Femur (tissue), 1 donor: ENCODE measurements around the gene PRRC2B.
"Not testable (repeated sequence)": the region's sequence is repeated elsewhere in the genome, so short reads cannot be mapped to it uniquely, and the experiment has no call there.

Experiments used
- DNase-seq: peaks from one replicate; pipeline ENCODE4 v3.0.0-alpha.2; 2017

PRRC2B gene

GRCh38 chr9:131393622-131394463 lies at the start of gene PRRC2B:
TSS of gene PRRC2B (plus strand) at chr9:131394086. CDS start at chr9:131430145, 36,059 bp downstream.
- DNase-seq = peak; percentile 93

- DNase-seq = not testable (repeated sequence)
Observed at GRCh38 chr9:131344931-131345535, 48.9 kb upstream of the PRRC2B start.

- no peak for DNase-seq
Observed at GRCh38 chr9:131346559-131346958, 47.3 kb upstream of the PRRC2B start.

- DNase-seq = no peak
Observed at GRCh38 chr9:131347376-131348020, 46.4 kb upstream of the PRRC2B start.

GRCh38 chr9:131348631-131349521 lies 45.0 kb upstream of the PRRC2B start:
- DNase-seq = no peak

- no peak for DNase-seq
Observed at GRCh38 chr9:131349522-131349880, 44.4 kb upstream of the PRRC2B start.

- peak; percentile 92 for DNase-seq
Observed at GRCh38 chr9:131349881-131350563, 43.9 kb upstream of the PRRC2B start.

- not testable (repeated sequence) for DNase-seq
Observed at GRCh38 chr9:131356479-131356878, 37.4 kb upstream of the PRRC2B start.

GRCh38 chr9:131358556-131358955 lies 35.3 kb upstream of the PRRC2B start:
- DNase-seq = no peak

GRCh38 chr9:131361202-131361833 lies 32.6 kb upstream of the PRRC2B start:
- no peak for DNase-seq

GRCh38 chr9:131365546-131365945 lies 28.3 kb upstream of the PRRC2B start:
- DNase-seq = no peak

- DNase-seq = peak; percentile 52
Observed at GRCh38 chr9:131366761-131367401, 27.0 kb upstream of the PRRC2B start.

- DNase-seq = no peak
Observed at GRCh38 chr9:131367450-131367849, 26.4 kb upstream of the PRRC2B start.

GRCh38 chr9:131370638-131371037 lies 23.2 kb upstream of the PRRC2B start:
- DNase-seq = no peak

- not testable (repeated sequence) for DNase-seq
Observed at GRCh38 chr9:131372599-131372973, 21.3 kb upstream of the PRRC2B start.

GRCh38 chr9:131374638-131375037 lies 19.2 kb upstream of the PRRC2B start:
- not testable (repeated sequence) for DNase-seq

GRCh38 chr9:131379056-131379455 lies 14.8 kb upstream of the PRRC2B start:
- no peak for DNase-seq

- DNase-seq = peak; percentile 87
Observed at GRCh38 chr9:131382850-131383729, 10.8 kb upstream of the PRRC2B start.

GRCh38 chr9:131385296-131385695 lies 8.6 kb upstream of the PRRC2B start:
- DNase-seq = peak; percentile 31

GRCh38 chr9:131386281-131386680 lies 7.6 kb upstream of the PRRC2B start:
- DNase-seq = no peak
